ENCODE data around the gene PAQR3. TPM values are rescaled to one million over a fixed set of nuclear protein-coding genes. Genes with fewer than 3 reads are reported as not detected.
"Not testable (repeated sequence)": the region's sequence is repeated elsewhere in the genome, so short reads cannot be mapped to it uniquely, and the experiment has no call there.

PAQR3 gene
- total and polyA plus RNA-seq, 12 donors, result 3.6 to 10.6 (median 7.9) TPM

GRCh38 chr4:78922207-78922606, 17.0 kb downstream of the PAQR3 start:
- Histone ChIP-seq H3K4me1 (peaks cover 0 to 5% (median 0%) of the 10 kb centered on the region in 9 donors), H3K27me3 (no peaks in the 10 kb centered on the region), H3K9me3 (no peaks in the 10 kb centered on the region), H3K4me3 (no peak overlapping the region), H3K36me3 (peaks cover 0 to 57% (median 5%) of the 10 kb centered on the region in 9 donors), H3K27ac (no peak overlapping the region)
- DNase-seq (no peak), ATAC-seq (no peak)
- WGBS, 2 donors, result 94% methylated on average over 4 of the region's 4 CpGs
- TF ChIP-seq, protein P1, sequence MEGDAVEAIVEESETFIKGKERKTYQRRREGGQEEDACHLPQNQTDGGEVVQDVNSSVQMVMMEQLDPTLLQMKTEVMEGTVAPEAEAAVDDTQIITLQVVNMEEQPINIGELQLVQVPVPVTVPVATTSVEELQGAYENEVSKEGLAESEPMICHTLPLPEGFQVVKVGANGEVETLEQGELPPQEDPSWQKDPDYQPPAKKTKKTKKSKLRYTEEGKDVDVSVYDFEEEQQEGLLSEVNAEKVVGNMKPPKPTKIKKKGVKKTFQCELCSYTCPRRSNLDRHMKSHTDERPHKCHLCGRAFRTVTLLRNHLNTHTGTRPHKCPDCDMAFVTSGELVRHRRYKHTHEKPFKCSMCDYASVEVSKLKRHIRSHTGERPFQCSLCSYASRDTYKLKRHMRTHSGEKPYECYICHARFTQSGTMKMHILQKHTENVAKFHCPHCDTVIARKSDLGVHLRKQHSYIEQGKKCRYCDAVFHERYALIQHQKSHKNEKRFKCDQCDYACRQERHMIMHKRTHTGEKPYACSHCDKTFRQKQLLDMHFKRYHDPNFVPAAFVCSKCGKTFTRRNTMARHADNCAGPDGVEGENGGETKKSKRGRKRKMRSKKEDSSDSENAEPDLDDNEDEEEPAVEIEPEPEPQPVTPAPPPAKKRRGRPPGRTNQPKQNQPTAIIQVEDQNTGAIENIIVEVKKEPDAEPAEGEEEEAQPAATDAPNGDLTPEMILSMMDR (IDR thresholded peaks at IDR 0.05), result no peak
- intact Hi-C loops (cut with DNase I), result no loop called here

DNA sequence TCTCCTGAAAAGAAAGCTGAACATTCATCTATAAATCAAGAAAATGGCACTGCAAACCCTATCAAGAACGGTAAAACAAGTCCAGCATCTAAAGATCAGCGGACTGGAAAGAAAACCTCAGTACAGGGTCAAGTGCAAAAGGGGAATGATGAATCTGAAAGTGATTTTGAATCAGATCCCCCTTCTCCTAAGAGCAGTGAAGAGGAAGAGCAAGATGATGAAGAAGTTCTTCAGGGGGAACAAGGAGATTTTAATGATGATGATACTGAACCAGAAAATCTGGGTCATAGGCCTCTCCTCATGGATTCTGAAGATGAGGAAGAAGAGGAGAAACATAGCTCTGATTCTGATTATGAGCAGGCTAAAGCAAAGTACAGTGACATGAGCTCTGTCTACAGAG, 28.6 kb downstream of the PAQR3 start:
- no peak for ATAC-seq
- 97 to 98% methylated on average over 2 of the region's 2 CpGs for WGBS, 2 donors

DNA sequence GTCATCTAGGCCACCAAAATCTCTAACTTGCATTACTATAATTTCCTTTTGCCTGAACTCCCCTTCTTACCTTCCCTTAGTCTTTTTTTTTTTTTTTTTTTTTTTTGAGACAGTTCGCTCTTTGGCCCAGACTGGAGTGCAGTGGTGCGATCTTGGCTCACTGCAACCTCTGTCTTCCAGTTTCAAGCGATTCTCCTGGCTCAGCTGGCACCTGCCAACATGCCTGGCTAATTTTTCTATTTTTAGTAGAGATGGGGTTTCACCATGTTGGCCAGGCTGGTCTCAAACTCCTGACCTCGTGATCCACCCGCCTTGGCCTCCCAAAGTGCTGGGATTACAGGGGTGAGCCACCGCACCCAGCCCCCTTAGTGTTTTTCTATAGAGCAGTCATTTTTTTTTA, 30.3 kb downstream of the PAQR3 start:
- DNase-seq; ATAC-seq; H3K4me1 ChIP-seq; H3K27me3 ChIP-seq; H3K9me3 ChIP-seq; H3K4me3 ChIP-seq; H3K27ac ChIP-seq; intact Hi-C loops (cut with DNase I): not testable (repeated sequence)
- peaks cover 0 to 46% (median 10%) of the 10 kb centered on the region in 9 donors for H3K36me3 ChIP-seq
- WGBS, 2 donors, result 89 to 91% methylated on average over 6 of the region's 6 CpGs

More for the DNA sequence above, 28.6 kb downstream of the PAQR3 start:
- H3K4me1 ChIP-seq, result no peaks in the 10 kb centered on the region
- no peak overlapping the region for H3K4me3 ChIP-seq
- TF ChIP-seq, protein P1 (IDR thresholded peaks at IDR 0.05), result no peak
- peaks cover 0 to 62% (median 10%) of the 10 kb centered on the region in 9 donors for H3K36me3 ChIP-seq
- no peak for DNase-seq
- H3K27me3 ChIP-seq, result no peaks in the 10 kb centered on the region
- no peak overlapping the region for H3K27ac ChIP-seq
- intact Hi-C loops (cut with DNase I), result no loop called here
- no peaks in the 10 kb centered on the region for H3K9me3 ChIP-seq

- 91 to 96% methylated on average over 6 of the region's 6 CpGs for WGBS, 2 donors
- no peak for DNase-seq
- TF ChIP-seq, protein P1 (IDR thresholded peaks at IDR 0.05), result no peak
- no peak for ATAC-seq
- no peaks in the 10 kb centered on the region for H3K9me3 ChIP-seq
- no peaks in the 10 kb centered on the region for H3K4me1 ChIP-seq
- H3K27ac ChIP-seq, result no peak overlapping the region
- H3K27me3 ChIP-seq, result no peaks in the 10 kb centered on the region
- no peak overlapping the region for H3K4me3 ChIP-seq
- intact Hi-C loops (cut with DNase I), result no loop called here
- peaks cover 0 to 42% (median 10%) of the 10 kb centered on the region in 9 donors for H3K36me3 ChIP-seq
Observed at GRCh38 chr4:78907638-78908037, 31.6 kb downstream of the PAQR3 start.

DNA sequence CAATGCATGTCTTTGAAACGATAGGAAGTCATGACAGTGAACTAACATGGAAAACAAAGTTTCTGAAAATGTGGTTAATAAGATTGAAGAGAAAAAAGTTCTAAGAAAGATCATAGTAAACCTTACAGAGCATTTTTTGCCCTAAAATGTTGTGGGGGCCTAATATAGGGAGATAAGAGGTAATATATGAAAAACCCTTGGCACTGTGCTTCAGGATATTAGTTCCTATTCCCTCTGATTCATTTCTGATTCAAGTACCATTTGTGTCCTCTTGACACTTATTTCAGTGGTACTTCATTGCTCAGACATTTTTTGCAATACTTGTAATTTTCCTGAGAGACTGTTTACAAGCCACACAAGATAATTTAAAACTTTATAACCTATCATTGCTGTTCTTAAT, 35.1 kb downstream of the PAQR3 start:
- H3K4me3 ChIP-seq, result no peak overlapping the region
- DNase-seq (no peak), ATAC-seq (no peak)
- WGBS, 2 donors, result 58 to 59% methylated on average over 1 of the region's 1 CpG
- no peaks in the 10 kb centered on the region for H3K9me3 ChIP-seq
- peaks cover 0 to 31% (median 0%) of the 10 kb centered on the region in 9 donors for H3K36me3 ChIP-seq
- intact Hi-C loops (cut with DNase I), result no loop called here
- H3K27me3 ChIP-seq, result no peaks in the 10 kb centered on the region
- no peak overlapping the region for H3K27ac ChIP-seq
- TF ChIP-seq, protein P1 (IDR thresholded peaks at IDR 0.05), result no peak
- no peaks in the 10 kb centered on the region for H3K4me1 ChIP-seq
